ENCODE data around the gene WDR33.

Gene WDR33

DNA sequence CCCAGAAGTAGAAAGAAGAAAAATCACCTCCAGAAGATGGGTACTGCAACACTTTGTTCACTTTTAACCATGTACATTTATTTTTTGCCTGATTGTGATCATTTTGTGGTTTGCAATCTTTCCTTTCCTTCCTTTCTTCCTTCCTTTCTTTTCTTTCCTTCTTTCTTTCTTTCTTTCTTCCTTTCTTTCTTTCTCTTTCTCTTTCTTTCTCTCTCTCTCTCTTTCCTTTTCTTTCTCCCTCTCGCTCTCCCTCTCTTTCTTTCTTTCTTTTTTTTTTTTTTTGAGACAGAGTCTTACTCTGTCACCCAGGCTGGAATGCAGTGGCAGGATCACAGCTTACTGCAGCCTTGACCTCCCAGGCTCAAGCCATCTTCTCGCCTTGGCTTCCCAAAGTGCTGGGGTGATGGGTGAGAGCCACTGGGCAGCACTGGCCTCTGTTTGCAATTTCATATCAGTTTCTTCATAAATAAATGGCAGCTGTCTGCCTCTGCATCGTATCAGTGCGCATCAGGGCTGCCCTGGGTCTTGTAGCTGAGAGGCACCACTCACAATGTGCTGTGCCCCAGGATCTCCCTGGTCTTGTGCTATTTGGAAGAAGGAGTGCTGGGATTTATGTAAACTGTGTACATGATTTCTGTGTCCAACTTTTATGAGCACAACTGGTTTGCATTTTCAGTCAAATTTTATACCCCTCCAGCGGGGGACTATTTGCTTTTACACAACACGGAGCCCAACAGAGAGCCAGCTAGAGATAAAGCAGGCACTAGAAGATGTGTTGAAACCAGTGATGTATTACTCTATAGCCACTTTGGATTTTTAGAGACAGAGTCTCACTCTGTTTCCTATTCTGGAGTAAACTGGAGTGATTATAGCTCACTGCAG is 128.8 kb downstream of the WDR33 start:
- H3K4me3 Mint-ChIP-seq: no peak overlapping the region
- H3K9me3 Mint-ChIP-seq: no peaks in the 10 kb centered on the region
- no peak overlapping the region for H3K27ac Mint-ChIP-seq
- DNase-seq (no peak), ATAC-seq (no peak)
- peaks cover 22% of the 10 kb centered on the region for H3K27me3 Mint-ChIP-seq
- H3K4me1 Mint-ChIP-seq: peaks cover 6% of the 10 kb centered on the region

DNA sequence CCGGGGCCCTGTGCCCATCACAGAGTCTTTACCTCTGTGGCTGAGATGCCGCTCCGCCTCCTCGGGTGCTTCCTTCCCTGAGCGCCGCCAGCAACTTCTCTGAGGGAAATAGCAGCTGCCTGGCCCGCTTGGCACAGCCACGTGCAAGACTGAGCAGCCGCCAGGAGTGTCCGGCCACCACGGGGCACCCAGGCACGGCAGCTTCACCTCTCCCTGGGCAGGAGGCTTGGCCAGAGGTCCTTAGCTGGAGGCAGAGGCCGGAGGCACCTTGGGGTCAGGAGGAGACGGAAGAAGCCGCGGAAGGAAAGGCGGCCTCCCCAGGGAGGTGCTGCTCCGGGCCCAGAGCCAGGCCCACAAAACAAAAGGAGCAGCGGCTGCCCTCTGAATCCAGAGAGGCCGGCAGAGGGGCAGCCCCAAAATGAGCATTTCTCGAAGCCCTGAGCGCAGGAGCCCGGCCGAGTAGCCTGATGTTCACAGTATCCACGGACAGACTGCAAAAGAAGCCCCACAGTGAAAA is 129.6 kb downstream of the WDR33 start:
- Mint-ChIP-seq H3K27me3 (peaks cover 31% of the 10 kb centered on the region), H3K4me1 (peaks cover 6% of the 10 kb centered on the region), H3K27ac (no peak overlapping the region), H3K9me3 (no peaks in the 10 kb centered on the region), H3K4me3 (peak overlapping the region in 1 of 2 donors; percentile 29)
- DNase-seq: no peak
- no peak for ATAC-seq

DNA sequence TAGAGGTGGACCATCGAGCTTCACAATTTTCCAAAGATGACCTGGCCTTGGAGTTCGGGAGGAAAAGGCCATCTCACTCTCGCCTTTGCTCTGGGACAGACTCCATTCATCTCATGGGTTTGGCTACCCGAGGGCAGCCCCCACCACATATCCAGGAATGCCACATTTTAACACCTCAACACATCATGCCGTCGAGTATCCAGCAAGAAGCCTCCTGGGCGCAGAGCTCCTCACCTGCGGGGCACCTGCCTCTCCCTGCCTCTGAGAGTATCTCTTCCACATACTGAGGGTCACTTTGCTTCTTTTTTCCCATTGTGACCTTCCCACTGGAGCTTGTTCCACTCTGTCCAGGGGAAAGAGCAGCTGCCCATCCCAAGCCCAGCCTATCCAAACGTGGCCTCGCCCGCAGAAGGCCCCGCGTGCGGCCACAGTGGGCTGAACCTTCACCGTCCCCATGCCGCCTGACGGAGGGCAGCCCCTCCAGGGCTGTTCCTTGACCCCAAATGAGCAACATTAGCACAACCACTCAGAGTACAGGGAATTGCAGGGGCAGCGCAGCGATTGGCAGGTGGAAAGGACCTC is 130.2 kb downstream of the WDR33 start:
- peaks cover 36% of the 10 kb centered on the region for H3K27me3 Mint-ChIP-seq
- no peak for ATAC-seq

GRCh38 chr2:127679680-127680361 is 131.2 kb downstream of the WDR33 start:
- H3K9me3 Mint-ChIP-seq: no peaks in the 10 kb centered on the region
- peaks cover 40% of the 10 kb centered on the region for H3K27me3 Mint-ChIP-seq
- no peak overlapping the region for H3K4me3 Mint-ChIP-seq
- ATAC-seq: no peak
- DNase-seq: no peak
- H3K4me1 Mint-ChIP-seq: peaks cover 6% of the 10 kb centered on the region
- peak overlapping the region in 1 of 2 donors; percentile 19 for H3K27ac Mint-ChIP-seq

More for the DNA sequence above, 130.2 kb downstream of the WDR33 start:
- H3K4me1 Mint-ChIP-seq: peaks cover 6% of the 10 kb centered on the region
- H3K9me3 Mint-ChIP-seq: no peaks in the 10 kb centered on the region
- H3K4me3 Mint-ChIP-seq: no peak overlapping the region
- peak overlapping the region in 1 of 2 donors; percentile 36 for H3K27ac Mint-ChIP-seq
- no peak for DNase-seq

DNA sequence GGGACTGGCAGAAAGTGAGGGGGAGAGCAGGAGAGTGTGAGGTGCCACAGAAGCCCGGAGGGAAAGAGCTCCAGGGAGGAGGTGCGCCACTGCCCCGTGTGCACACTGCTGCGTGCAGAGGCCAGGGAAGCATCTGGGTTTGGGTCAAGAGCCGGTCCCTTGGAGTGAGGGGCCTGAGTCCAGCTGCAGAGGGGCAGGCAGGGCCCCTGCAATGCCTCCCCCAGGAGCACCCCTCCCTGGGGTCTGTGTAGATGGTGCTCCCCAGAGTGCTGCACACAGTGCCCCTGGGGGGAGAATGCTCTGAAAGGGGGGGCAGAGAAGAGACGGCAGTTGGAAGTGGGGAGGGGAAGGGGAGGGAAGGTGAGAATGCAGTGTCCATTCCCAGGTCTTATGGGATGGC is 132.0 kb downstream of the WDR33 start:
- H3K9me3 Mint-ChIP-seq: no peaks in the 10 kb centered on the region
- peaks cover 48% of the 10 kb centered on the region for H3K27me3 Mint-ChIP-seq
- peaks cover 12% of the 10 kb centered on the region for H3K4me1 Mint-ChIP-seq
- H3K27ac Mint-ChIP-seq: no peak overlapping the region
- no peak overlapping the region for H3K4me3 Mint-ChIP-seq
- ATAC-seq (no peak), DNase-seq (no peak)

DNA sequence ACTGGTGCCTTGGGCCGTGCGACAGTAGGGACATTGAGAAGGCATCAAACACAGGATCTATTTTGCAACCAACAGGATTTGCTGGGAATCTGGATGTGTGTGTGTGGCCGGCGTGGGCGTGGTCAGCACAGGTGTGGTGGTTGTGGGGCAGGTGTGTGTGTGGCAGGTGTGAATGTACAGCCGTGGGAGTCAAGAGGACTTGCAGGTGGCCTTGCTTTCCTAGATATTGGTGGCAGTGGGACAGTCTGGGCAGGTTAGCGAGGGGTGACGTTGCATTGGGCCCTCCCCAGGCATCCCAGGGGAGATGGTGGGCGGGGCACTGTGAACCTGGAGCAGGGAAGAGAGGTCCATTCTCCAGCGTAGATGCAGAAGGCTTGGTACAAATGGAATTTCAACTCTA is 132.4 kb downstream of the WDR33 start:
- peaks cover 12% of the 10 kb centered on the region for H3K4me1 Mint-ChIP-seq
- H3K4me3 Mint-ChIP-seq: no peak overlapping the region
- peaks cover 52% of the 10 kb centered on the region for H3K27me3 Mint-ChIP-seq
- no peaks in the 10 kb centered on the region for H3K9me3 Mint-ChIP-seq
- H3K27ac Mint-ChIP-seq: no peak overlapping the region
- DNase-seq (no peak), ATAC-seq (no peak)

DNA sequence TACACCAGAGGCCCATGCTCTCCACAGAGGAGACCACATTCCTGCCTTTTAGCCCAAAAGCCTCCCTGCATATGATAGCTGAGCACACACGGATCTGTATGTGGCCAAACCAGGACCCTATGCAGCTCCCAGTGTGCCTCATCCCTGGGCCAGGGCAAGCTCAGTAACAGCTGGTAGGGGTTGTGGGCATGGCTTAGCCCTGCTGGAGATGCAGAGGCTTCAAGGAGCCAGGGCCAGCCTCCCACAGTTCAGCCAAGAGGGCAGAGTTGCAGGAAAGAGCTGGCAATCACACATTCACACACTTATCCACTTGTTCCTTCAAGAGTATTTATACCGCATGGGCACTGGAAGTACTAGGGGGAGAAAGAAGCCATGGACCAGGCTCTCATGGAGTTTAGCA is 134.1 kb downstream of the WDR33 start:
- peaks cover 69% of the 10 kb centered on the region for H3K27me3 Mint-ChIP-seq
- DNase-seq (no peak), ATAC-seq (no peak)
- no peak overlapping the region for H3K27ac Mint-ChIP-seq
- no peaks in the 10 kb centered on the region for H3K9me3 Mint-ChIP-seq
- peaks cover 12% of the 10 kb centered on the region for H3K4me1 Mint-ChIP-seq
- no peak overlapping the region for H3K4me3 Mint-ChIP-seq

GRCh38 chr2:127675331-127676261 is 135.4 kb downstream of the WDR33 start, which contains the start of gene LIMS2:
Gene LIMS2 (minus strand): TSS chr2:127675530. CDS start chr2:127675024, 506 bp downstream.
- no peak for DNase-seq
- peaks cover 74% of the 10 kb centered on the region for H3K27me3 Mint-ChIP-seq
- H3K9me3 Mint-ChIP-seq: no peaks in the 10 kb centered on the region
- H3K4me3 Mint-ChIP-seq: peak within 1 kb of the TSS; percentile 75 to 78
- H3K27ac Mint-ChIP-seq: peak within 1 kb of the TSS in 1 of 2 donors; percentile 70
- ATAC-seq: peak; percentile 25
- peaks cover 6% of the 10 kb centered on the region for H3K4me1 Mint-ChIP-seq

- H3K4me3 Mint-ChIP-seq: peak overlapping the region; percentile 75 to 78
- H3K4me1 Mint-ChIP-seq: peaks cover 6% of the 10 kb centered on the region
- H3K27ac Mint-ChIP-seq: peak overlapping the region in 1 of 2 donors; percentile 70
- no peaks in the 10 kb centered on the region for H3K9me3 Mint-ChIP-seq
- peak; percentile 51 for ATAC-seq
- H3K27me3 Mint-ChIP-seq: peaks cover 77% of the 10 kb centered on the region
- DNase-seq: peak; percentile 27 to 30
These were observed 136.4 kb downstream of the WDR33 start for GRCh38 chr2:127674241-127675209.

GRCh38 chr2:127673291-127674069 is 137.5 kb downstream of the WDR33 start:
- Mint-ChIP-seq H3K9me3 (no peaks in the 10 kb centered on the region), H3K4me3 (peak overlapping the region; percentile 36 to 78), H3K27ac (no peak overlapping the region), H3K27me3 (peaks cover 82% of the 10 kb centered on the region), H3K4me1 (peaks cover 6% of the 10 kb centered on the region)
- DNase-seq: no peak
- no peak for ATAC-seq

- peak in 1 of 2 donors; percentile 7 for DNase-seq
- Mint-ChIP-seq H3K27ac (no peak overlapping the region), H3K4me1 (peaks cover 6% of the 10 kb centered on the region), H3K9me3 (no peaks in the 10 kb centered on the region), H3K27me3 (peaks cover 77% of the 10 kb centered on the region), H3K4me3 (no peak overlapping the region)
- no peak for ATAC-seq
These were observed 138.4 kb downstream of the WDR33 start for GRCh38 chr2:127672341-127673224.

DNA sequence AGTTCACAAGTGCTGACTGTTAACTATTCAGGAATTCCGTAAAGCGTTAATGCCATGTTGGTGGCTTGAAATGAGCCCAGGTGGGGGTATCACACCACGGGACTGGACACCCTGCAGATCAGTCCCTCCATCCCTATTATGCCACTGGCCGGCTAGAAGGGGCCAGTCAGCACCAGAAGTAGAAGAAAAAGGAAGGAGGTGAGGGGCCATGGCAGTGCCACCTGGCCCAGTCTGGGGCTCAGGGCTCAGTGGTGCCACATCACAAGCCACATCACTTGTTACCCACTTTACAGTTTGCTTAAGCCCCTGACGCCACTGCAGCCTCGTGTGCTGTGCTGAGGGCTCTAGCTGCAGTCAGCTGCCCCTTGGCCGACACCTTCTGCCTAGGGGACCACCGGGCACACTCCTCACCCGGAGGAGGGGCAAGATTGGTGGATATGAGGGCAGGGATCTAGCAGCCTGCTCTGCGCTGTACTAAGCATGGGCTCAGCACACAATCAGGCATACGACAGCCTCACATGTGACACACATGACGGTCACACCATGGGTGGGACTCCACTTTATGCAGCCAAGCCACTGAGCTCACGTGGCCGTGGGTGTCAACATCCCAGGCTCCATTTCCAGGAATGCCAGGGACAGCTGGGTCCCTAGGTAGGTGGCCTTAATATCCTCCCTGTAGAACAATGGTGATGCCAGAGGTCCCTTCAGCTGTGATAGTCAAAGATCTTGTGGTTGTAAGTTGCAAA is 139.2 kb downstream of the WDR33 start:
- Mint-ChIP-seq H3K27ac (no peak overlapping the region), H3K4me1 (peaks cover 6% of the 10 kb centered on the region), H3K27me3 (peaks cover 79% of the 10 kb centered on the region), H3K9me3 (no peaks in the 10 kb centered on the region), H3K4me3 (no peak overlapping the region)
- ATAC-seq: no peak
- DNase-seq: peak in 1 of 2 donors; percentile 8
